ENCODE results near the gene PTPRM.

DNA sequence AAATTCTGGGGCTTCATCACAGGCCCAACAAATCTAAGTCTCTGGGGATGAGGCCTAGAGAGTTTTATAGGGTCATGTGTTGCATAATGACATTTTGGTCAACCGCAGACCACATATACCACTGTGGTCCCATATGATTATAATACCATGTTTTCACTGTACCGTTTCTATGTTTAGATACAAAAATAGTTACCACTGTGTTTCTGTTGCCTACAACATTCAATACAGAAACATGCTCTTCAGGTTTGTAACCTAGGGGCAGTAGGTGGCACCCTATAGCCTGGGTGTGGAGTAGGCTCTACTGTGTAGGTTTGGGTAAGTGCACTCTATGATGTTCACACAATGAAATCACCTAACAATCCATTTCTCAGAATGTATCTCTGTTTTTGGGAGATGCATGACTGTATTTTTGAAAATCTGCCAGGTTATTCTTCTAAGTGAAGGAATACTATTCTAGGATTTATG, 485.2 kb downstream of the PTPRM start:
- TF ChIP-seq ZNF70 (CRISPR knock-in tag; IDR thresholded peaks at IDR 0.05) (no peak), TCF4 (CRISPR knock-in tag; IDR thresholded peaks at IDR 0.05; ENCODE audit: borderline replicate concordance) (no peak)
- TF ChIP-seq, protein P1, sequence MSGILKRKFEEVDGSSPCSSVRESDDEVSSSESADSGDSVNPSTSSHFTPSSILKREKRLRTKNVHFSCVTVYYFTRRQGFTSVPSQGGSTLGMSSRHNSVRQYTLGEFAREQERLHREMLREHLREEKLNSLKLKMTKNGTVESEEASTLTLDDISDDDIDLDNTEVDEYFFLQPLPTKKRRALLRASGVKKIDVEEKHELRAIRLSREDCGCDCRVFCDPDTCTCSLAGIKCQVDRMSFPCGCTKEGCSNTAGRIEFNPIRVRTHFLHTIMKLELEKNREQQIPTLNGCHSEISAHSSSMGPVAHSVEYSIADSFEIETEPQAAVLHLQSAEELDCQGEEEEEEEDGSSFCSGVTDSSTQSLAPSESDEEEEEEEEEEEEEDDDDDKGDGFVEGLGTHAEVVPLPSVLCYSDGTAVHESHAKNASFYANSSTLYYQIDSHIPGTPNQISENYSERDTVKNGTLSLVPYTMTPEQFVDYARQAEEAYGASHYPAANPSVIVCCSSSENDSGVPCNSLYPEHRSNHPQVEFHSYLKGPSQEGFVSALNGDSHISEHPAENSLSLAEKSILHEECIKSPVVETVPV (CRISPR knock-in tag; IDR thresholded peaks at IDR 0.05): no peak

All from SK-N-SH treated with all-trans-retinoic acid at 6 μM for 48 hours (cell line).